NK-92 (cell line): ENCODE measurements around the gene SLC12A7.
"Not testable (repeated sequence)": the region's sequence is repeated elsewhere in the genome, so short reads cannot be mapped to it uniquely, and the experiment has no call there.

ENCODE experiments used
- DNase-seq: peaks from one replicate; lab custom pipeline; 2025; ENCODE audit not compliant: unreplicated experiment; lab: John Stamatoyannopoulos, UW

Gene SLC12A7

DNA sequence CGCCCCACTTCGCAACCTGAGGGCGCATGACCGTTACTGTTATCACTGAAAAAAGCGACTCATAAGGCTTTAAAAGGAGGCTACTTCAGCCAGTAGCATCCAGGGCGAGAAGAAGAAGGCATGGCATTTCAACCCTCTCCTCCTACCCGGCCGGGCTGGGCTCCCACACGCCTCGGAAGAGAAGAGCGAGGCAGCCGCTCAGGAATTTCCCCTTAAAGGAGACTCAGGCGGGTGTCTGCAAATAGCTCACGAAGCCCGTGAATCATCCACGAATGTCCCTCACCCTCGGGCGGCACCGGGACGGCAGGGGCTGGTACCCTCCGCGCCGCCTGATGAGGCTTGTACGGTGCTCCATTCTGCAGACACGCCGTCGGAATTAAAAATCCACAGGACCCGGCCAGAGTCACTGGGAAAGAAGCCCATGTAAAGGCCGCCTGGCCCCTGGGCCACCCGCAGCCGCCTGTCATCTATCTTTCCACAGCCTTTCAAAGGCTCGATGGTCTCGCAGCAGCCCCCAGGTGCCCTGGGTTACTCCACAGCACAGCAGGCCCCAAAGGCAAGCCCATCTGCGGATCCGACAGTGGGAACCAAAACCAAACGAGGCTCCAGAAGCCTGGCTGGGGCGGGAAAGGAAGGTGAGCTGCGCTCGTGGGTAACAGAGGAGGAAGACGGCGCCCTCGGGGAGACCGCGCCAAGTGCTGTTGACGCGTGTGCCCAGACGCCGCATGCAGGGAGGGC, 11.8 kb downstream of the SLC12A7 start:
- DNase-seq = no peak

- no peak for DNase-seq
These were observed 12.8 kb downstream of the SLC12A7 start for GRCh38 chr5:1098986-1099597.

DNA sequence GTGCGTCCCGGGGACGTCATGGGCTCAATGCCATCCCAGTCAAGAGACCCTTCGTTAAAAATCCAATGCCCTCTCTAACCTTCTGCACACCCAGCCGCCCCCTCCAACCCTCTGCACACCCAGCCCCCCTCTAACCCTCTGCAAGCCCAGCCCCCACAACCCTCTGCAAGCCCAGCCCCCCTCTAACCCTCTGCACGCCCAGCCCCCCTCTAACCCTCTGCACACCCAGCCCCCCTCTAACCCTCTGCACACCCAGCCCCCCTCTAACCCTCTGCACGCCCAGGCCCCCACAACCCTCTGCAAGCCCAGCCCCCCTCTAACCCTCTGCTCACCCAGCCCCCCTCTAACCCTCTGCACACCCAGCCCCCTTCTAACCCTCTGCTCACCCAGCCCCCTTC, 13.9 kb downstream of the SLC12A7 start:
- DNase-seq = not testable (repeated sequence)

DNA sequence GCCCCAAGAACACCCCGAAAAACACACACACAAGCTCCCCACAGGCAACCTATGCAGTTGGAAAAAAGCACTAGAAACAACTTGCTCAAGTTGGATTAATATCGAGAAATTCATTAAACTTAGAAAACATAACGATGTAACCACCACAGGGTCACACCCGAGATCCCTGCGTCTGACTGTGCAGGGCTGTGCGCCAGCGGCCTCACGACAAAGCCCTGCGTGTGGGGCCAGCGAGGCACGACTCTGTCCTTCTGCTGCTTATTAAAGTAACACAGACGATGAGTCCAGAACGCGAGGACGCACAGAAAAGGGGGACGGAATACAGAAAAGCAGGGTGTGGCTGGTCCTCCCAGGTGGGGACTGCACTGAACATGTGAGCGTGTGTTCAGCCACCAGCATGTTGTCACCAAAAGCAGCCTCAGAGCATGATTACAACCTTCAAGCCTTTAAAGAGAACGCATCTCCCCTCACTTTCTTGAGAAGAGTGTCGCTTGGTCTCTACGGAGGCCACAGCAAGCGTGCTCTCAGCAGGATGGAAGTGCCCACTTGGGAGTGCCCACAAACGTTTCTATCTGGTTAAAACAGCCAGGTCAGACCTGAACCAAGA, 14.4 kb downstream of the SLC12A7 start:
- DNase-seq = no peak

DNA sequence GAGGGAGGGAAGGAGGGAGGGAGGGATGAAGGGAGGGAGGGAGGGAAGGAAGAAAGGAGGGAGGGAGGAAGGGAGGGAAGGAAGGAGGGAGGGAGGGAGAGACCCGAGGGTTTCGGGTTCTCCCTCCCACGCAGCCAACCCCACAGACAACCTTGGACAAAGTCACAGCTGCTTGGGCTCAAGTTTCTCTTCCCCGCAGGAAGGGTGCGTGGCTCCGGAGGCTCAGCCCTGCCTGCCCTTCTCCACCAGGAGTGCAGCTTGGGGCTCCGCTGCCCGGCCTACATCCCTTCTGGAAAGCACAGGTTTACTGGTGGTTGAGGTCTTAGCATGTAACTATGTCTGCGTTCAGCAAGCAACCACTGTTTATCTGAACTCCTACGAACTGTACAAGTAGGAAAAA, 15.0 kb downstream of the SLC12A7 start:
- no peak for DNase-seq

DNA sequence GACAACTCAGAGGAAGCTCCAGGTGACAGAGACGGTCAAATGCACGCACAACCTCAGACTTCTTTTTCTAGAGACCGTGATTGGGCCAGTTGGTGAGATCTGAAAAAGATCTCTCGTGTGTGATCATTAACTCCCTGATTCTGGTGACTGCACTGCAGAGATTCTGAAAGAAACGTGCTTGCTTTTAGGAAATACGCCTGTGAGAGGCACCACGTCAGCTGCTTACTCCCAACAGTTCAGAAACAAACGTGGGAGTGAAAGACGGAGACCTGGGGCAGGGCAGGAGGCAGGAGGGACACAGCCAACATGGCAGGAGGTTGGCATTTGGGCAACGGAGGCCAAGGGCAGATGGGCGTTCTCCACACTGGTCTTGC, 15.9 kb downstream of the SLC12A7 start:
- no peak for DNase-seq

DNA sequence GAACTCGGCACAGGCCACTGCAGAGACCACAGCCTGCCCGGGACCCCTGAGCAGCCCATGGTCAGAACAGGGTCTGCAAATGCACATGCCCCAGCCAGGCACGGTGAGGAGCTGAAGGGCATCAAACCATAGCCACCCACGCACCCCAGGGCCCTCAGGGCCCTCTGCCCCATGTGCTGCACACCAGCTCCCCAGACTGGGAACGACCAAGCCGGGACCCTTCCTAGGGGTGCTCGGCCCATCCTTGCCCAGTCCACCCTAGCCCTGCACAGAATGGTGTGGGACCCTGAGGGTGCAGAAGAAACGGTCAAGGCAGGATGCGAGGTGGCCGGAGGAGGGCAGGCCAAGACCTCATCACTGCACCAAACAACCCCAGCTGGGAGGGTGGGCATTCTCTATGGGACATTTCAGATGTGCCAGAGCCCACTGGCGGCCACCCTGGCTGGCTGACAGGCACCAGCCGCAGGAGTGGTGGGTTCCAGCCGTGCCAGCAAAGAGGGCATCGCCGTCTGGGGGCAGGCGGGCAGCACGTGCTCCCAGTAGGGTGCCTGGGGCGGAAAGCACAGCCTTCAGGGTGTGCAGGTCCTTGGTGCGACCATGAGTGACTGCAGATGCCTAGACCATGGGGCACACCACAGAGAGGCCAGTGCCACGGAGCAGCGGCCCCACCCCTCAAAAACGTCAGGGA, 16.4 kb downstream of the SLC12A7 start:
- no peak for DNase-seq

DNA sequence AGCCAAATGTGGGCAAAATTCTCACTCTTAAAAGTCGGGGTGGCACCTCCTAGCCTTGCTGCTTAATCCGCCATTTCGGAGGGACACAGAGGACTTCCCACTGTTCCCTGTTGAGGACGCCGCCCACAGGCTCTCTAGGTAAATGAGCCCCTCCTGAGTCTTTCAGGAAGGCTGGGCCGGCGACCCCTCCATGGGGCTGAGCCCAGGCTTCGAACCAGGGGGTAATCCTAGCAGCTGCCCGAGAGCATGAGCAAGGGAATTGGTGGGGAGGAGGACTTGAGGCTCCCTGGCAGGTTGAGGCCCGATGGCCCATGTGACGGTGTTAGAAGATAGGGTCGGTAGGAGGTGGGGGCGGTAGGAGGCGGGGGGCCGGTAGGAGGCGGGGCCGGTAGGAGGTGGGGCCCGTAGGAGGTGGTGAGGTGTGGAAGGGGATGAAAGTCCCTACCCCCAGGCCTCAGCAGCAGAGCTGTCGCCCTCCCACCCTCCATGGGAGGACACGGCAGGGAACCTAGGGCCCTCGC, 17.1 kb downstream of the SLC12A7 start:
- DNase-seq = no peak

GRCh38 chr5:1093361-1093760, 18.5 kb downstream of the SLC12A7 start:
- DNase-seq = no peak

DNA sequence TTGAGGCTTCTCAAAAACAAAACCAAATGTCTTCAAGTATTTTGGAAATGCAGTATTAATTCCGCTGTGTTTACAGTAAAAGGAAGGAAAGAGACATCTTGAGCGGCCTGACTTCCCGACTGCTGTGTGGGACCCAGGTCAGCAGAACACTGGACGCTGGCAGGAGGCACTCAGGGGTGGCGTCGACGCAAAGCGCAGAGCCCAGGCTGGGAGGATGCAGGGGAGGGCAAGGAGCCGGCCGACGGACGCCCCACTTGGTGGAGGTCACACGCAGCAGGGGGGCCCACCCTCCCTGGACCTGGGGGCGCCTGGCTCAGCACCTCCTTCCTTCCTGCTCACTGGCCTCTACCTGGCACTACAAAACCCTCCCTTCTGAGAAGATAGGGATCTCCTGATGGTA, 19.7 kb downstream of the SLC12A7 start:
- no peak for DNase-seq

DNA sequence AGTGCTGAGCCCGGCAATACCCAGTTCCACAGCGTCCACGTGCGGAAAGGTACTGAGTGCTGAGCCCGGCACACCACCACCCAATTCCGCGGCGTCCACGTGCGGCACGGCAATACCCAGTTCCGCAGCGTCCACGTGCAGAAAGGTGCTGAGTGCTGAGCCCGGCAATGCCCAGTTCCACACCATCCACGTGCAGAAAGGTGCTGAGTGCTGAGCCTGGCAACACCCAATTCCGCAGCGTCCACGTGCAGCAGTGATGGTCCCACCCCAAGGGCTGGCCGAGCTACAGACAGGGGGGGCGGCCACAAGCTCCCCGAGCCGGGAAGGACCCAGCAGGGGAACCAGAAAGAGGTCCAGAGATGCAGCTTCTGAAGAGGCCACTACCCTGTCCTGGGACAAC, 20.2 kb downstream of the SLC12A7 start:
- no peak for DNase-seq

- DNase-seq = no peak
These were observed 21.3 kb downstream of the SLC12A7 start for GRCh38 chr5:1090538-1090937.

DNA sequence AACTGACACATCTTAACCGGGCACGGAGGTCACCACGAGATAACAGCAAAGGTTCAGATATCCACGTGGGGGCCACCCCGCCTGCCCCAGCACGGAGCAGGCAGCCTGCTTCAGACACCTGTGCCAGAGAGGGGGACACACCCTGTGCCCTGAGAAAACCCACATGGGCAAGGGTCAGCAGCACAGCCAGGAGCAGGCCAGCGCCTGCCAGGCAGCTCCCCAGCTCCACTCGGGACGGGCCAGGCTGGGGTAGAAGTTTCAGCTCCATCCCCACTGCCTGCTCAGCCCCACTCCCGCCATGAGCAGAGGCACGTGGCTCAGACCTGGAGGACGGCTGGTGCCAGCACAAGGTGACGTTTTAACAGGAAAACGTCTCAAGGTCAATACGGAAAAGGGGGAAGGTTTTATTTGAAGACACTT, 22.2 kb downstream of the SLC12A7 start:
- DNase-seq = no peak

GRCh38 chr5:1089146-1089545, 22.7 kb downstream of the SLC12A7 start:
- DNase-seq = no peak

DNA sequence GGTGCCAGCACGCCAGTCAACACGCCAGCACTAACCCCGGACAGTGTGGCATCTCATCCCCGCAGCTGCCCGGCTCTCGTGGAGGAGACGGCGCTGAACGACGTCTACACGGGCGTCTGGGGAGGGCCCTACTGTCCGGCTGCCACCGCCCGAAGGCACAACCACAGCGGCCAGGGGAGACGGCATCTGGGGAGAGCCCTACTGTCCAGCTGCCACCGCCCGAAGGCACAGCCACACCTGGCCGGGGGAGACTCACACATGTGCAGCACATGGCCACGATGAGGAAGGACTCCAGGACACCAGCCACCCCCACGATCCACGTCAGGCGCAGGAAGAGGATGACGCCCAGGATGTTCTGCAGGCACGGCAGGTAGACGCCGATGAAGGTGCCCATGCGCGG, 23.1 kb downstream of the SLC12A7 start:
- DNase-seq = no peak

GRCh38 chr5:1088031-1088430, 23.8 kb downstream of the SLC12A7 start:
- no peak for DNase-seq

DNA sequence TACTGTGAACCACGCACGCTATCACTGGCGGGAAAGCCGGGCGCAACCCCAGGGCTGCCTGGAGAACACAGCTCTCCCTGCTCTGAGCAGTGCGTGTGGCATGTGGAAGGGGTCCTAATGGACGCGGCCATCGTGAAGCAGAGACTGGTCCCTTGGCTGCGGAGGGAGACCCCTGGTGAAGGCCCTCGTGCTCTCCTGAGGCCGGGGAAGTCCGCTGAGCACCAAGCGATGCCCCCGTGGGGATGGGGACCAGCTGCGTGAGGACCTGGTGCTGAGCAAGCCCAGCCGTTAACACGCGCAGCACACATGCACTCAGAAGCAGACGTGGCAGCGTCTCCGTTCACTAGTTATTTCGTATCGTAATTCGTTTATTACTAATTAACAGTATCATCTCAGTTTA, 24.4 kb downstream of the SLC12A7 start:
- no peak for DNase-seq

DNA sequence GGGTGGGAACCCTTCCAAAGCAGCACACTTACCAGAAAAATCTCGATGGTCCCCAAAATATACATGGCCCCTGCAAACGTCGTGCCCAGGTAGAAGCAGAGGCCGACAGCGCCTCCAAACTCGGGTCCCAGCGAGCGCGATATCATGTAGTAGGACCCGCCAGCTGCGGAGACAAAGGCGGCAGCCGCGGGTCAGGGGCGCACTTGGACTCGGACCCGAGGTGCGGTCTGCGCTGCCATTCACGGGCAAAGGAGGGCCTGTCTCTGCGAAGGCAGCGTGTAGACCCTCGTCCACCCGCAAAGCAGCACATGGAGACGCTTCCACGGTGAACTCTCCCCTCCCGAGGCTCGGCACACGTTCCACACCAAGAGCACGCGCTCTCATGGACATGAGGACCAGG, 25.0 kb downstream of the SLC12A7 start:
- DNase-seq = no peak

DNA sequence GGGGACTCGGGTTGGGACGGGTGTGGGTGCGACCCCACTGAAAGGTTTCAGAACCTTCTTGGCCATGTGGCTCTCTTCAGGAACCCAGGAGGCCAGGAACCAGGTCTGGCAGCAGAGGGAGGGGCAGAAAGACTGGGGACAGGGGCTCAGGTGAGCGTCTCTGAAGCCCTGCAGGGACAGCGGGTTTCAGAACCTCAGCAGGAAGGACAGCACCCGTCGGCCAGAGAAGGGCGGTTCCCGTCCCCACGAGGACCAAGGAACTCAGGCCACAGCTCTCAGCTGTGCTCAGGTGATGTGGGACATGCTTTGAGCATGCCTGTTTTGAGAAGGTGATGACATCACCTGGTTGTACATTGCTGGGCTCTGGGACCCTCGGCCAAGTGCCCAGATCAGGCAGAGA, 25.7 kb downstream of the SLC12A7 start:
- DNase-seq = no peak

- DNase-seq = no peak
These were observed 26.5 kb downstream of the SLC12A7 start for GRCh38 chr5:1085391-1085790.

DNA sequence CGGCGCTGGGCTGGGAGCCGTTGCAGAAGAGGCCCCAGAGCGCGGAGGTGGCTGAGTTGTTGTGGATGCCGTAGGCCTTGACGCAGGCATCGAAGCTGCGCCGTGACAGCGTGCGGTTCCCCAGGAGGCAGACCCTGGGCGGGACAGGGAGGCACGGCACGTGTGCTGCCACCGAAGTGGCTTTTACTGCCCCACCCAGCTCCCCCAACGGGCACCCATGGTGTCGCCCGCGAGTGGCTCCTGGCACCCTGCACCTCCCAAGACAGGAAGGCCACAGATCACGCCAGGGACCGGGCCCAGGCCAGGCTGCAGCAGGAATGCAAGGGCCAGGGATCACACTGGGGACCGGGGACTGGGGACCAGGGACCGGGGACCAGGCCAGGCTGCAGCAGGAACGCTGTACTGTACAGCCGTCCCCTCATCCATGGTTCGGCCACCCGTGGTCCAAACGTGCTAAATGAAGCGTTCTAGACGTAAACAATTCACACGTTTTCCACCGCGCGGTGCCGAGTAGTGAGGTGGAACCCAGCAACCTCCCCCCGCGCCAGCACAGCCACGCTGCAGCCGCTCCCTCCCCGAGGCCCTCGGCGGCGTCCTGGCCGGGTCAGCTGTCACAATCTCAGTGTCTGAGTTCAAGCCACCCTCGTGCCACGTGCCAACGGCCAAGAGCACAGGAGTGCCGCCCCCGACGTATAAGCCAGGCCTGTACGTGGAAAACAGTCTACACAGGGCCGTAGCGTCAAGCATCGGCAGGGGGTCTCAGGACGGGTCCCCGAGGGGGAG, 27.8 kb downstream of the SLC12A7 start:
- no peak for DNase-seq
